Testis (tissue), 3 donors: ENCODE results near the gene DHX8. TPM values are rescaled to one million over a fixed set of nuclear protein-coding genes. Genes with fewer than 3 reads are reported as not detected.

Experiments
- DNase-seq: peaks from one replicate; pipeline ENCODE4 v3.0.0-alpha.2; 2019
- H3K27ac ChIP-seq, 2 donors: fragments of 200-600 bp; sonication (generic); one replicate each; pipeline ENCODE4 v1.5.1; 2019
- H3K27me3 ChIP-seq: fragments of 200-600 bp; sonication (generic); one replicate; pipeline ENCODE4 v1.5.1; 2019
- H3K36me3 ChIP-seq: fragments of 200-600 bp; sonication (generic); one replicate; pipeline ENCODE4 v1.5.1; 2017; ENCODE audit warnings: low read depth; ENCODE audit errors: missing control alignments
- H3K4me1 ChIP-seq: fragments of 200-600 bp; sonication (generic); one replicate; pipeline ENCODE4 v1.5.1; 2019
- H3K4me3 ChIP-seq, 2 donors: fragments of 200-600 bp; sonication (generic); one replicate each; pipeline ENCODE4 v1.5.1; 2017 to 2019
- H3K9me3 ChIP-seq: fragments of 200-600 bp; sonication (generic); one replicate; pipeline ENCODE4 v1.5.1; 2017
- POLR2A ChIP-seq: fragments of 450-650 bp; IDR thresholded peaks from one replicate; pipeline ENCODE4 v1.6.1; 2017; ENCODE audit warnings: antibody characterized with exemption, mild to moderate bottlenecking, moderate library complexity
- WGBS, 2 donors: methylation state at CpG; one replicate each; pipeline ENCODE4 v1.1.5; 2018; 5-methylcytosine and 5-hydroxymethylcytosine counted together
- intact Hi-C: fragments of 100-400 bp; cut with DNase I; formaldehyde crosslinking; loops from one replicate; pipeline ENCODE4 v1.15.1; 2023; ENCODE audit warnings: low total_unique reads
- polyA plus RNA-seq: library from polyadenylated mRNA; stranded (reverse); fragments of 350-450 nt; fragmentation: Illumina TruSeq; extraction: RNeasy Lipid Tissue Mini Kit (QIAGEN cat#74804); gene quantifications from one replicate; pipeline ENCODE4 v1.2.3, GENCODE V29; 2014; ENCODE audit warnings: low read depth, low replicate concordance; ENCODE audit not compliant: insufficient read depth
- total RNA-seq, 2 donors: library from RNA; depleted of rRNA; stranded (reverse); fragments of >200 nt; gene quantifications; one replicate each; pipeline ENCODE4 v1.2.3, GENCODE V29; 2016
- TF ChIP-seq, protein P1 (sequence below), 3 experiments: fragments of 450-650 bp in 2 of 3; fragments of 200-600 bp in 1 of 3; sonication (generic) in 1 of 3; IDR thresholded peaks; one replicate each; pipeline ENCODE4 v1.5.1; 2016 to 2019; ENCODE audit warnings: antibody characterized with exemption in 3 of 3, mild to moderate bottlenecking in 2 of 3, moderate library complexity in 1 of 3

The DHX8 gene
- total and polyA plus RNA-seq, 3 donors from 2014 or later: 63.4 to 74.3 (median 68.0) TPM

DNA sequence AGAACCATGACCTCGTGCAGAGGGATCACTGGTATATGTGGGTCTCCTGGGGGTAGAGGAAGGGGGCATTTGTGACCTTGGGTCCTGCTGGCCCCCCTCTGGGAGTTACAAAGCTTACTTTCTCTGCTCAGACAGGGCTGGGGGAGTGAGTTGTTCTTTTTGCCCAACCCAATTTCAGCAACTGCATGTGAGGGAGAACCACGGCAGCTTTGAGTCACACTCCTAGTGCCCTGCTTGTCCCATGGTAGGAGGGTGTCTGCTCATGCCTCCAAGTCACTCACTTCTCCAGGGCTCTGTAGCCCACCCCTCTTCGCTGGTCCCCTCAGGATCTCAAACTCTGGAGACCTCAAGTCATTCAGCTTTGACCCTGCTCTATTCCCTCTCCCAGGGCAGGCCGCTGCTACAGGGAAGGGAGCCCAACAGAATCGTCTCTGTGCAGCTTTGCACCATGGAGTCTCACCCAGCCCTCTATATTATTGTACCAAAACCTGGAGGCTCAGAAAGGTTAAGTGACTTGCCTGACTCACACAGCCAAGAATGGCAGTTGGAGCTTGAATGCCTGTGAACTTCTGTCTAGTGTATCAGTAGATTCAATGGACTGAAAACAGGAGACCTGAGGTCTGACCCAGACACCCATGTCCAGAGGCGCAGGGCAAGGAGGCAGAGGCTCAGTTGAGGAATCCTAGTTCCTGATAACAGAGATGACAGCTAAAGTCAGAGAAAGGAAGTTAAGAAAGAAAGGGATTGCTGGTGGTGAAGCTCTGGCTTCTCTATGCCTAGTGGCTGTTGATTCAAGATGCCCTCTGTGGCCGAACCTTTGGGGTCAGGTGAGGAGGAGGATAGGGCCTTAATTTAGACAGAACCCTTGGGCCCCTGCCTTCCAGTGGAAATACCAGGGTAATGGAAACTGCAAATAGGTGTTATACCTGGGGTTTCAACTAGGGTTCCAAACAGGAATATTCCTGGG is 77.0 kb downstream of the DHX8 start:
- H3K27ac ChIP-seq: no peak overlapping the region
- H3K27me3 ChIP-seq: no peaks in the 10 kb centered on the region
- DNase-seq: no peak
- no peak overlapping the region for H3K4me3 ChIP-seq
- H3K9me3 ChIP-seq: no peaks in the 10 kb centered on the region
- WGBS, 2 donors: 89 to 94% methylated on average over 7 of the region's 7 CpGs
- H3K36me3 ChIP-seq: no peaks in the 10 kb centered on the region
- TF ChIP-seq, protein P1, sequence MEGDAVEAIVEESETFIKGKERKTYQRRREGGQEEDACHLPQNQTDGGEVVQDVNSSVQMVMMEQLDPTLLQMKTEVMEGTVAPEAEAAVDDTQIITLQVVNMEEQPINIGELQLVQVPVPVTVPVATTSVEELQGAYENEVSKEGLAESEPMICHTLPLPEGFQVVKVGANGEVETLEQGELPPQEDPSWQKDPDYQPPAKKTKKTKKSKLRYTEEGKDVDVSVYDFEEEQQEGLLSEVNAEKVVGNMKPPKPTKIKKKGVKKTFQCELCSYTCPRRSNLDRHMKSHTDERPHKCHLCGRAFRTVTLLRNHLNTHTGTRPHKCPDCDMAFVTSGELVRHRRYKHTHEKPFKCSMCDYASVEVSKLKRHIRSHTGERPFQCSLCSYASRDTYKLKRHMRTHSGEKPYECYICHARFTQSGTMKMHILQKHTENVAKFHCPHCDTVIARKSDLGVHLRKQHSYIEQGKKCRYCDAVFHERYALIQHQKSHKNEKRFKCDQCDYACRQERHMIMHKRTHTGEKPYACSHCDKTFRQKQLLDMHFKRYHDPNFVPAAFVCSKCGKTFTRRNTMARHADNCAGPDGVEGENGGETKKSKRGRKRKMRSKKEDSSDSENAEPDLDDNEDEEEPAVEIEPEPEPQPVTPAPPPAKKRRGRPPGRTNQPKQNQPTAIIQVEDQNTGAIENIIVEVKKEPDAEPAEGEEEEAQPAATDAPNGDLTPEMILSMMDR (IDR thresholded peaks at IDR 0.05): no peak
- no peak for TF ChIP-seq POLR2A
- intact Hi-C loops: no loop called here
- no peaks in the 10 kb centered on the region for H3K4me1 ChIP-seq

DNA sequence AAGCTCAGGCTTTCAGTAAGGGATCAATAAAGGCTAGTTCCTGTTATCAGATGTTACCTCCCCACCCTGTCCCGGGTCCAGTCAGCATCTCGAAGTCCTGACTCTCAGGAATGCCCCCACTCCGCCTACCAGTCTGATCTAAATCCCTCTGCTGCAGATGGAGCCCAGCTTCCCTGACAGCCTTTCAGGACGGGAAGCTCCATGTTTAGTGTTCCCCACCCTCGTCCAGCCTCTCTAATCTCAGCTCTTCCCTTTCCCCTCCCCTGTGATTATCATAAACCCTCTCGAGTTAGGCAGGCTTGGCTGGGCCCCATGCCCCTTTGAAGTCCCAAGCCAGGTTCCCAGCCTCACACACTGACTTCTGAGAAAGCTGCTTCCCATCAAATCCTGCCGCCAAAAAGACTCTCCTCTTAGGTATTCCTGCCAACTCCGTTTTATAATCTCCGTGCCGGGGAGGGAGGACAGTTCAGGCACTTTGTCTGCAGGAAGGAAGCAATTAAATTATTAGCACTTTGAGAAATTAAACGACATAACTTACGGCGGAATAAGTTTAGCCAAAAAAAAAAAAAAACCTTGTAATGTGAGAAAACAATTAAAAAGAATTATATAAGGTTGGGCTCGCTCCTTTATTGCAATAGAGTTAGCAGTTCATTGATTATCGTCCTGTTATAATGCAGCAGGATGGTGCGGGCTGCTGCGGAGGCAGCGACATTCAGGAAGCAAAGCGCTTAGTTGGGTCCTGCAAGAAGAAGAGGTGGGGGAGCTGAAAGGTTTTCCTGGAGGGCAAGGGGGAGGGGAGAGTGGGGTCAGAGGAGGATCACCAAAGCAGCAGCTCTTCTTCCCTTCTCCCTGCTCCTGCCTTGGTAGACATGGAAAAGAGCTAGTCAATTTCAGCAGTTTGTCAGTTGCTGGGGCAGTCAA is 79.2 kb downstream of the DHX8 start:
- Histone ChIP-seq H3K4me3 (no peak overlapping the region), H3K4me1 (no peaks in the 10 kb centered on the region), H3K27ac (no peak overlapping the region), H3K9me3 (no peaks in the 10 kb centered on the region), H3K36me3 (no peaks in the 10 kb centered on the region), H3K27me3 (no peaks in the 10 kb centered on the region)
- 18 to 21% methylated on average over 19 of the region's 19 CpGs for WGBS, 2 donors
- intact Hi-C loops: no loop called here
- DNase-seq: no peak
- TF ChIP-seq, protein P1 (IDR thresholded peaks at IDR 0.05): no peak
- TF ChIP-seq POLR2A: no peak

DNA sequence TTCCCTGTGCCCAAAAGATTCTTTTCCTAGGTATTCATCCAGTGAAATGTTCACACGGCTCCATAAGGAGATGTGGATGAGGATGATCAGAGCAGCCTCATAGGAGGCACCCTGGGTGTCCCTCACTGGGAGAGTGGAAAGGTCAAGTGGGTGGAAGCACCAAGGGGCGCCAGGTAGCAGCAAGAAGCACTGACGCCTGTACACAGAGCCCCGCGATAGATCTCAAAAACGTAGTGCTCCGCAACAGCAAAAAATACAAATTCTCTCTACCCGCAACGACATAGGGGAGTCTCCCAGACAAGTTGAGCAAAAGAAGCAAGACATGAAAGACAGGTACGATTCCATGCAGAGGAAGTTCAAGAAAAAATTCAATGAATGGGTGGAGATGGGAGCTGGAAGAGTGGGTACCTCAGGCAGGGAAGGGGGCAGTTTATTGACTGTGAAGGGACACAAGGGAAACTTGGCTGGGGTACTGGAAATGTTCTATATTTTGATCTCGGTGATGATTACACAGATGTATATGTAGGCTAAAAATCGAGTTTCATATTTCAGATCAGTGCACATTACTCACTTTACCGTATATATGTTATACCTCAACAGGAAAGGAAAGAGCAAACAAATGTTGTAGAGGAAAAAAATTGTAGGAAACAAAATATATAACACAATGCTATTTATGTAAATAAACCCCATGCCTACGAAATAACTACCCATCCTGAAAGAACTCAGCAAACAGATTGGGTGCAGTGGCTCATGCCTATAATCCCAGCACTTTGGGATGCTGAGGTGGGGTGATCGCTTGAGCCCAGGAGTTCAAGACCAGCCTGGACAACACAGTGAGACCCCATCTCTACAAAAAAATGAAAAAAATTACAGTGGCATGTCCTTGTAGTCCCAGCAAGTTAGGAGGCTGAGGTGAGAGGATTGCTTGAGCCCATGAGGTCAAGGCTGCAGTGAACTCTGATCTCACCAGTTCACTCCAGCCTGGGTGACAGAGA is 80.1 kb downstream of the DHX8 start:
- intact Hi-C loops: no loop called here

More for the DNA sequence above, 80.1 kb downstream of the DHX8 start:
- DNase-seq: no peak
- 55 to 56% methylated on average over 15 of the region's 15 CpGs for WGBS, 2 donors
- no peaks in the 10 kb centered on the region for H3K36me3 ChIP-seq
- H3K27ac ChIP-seq: no peak overlapping the region
- H3K9me3 ChIP-seq: no peaks in the 10 kb centered on the region
- H3K27me3 ChIP-seq: no peaks in the 10 kb centered on the region
- no peaks in the 10 kb centered on the region for H3K4me1 ChIP-seq
- no peak for TF ChIP-seq POLR2A
- TF ChIP-seq, protein P1 (IDR thresholded peaks at IDR 0.05): no peak
- H3K4me3 ChIP-seq: no peak overlapping the region
